ENCODE measurements around the gene B3GALNT2.

Gene B3GALNT2

GRCh38 chr1:235423214-235423652, 81.0 kb downstream of the B3GALNT2 start:
- intact Hi-C loops (cut with micrococcal nuclease) = no loop called here
- Mint-ChIP-seq H3K9me3 (no peaks in the 10 kb centered on the region), H3K36me3 (ENCODE audit: low read depth) (peaks cover 72% of the 10 kb centered on the region), H3K4me3 (no peak overlapping the region), H3K4me1 (ENCODE audit: low read depth) (peaks cover 13% of the 10 kb centered on the region), H3K27ac (no peak overlapping the region), H3K27me3 (no peaks in the 10 kb centered on the region)

- intact Hi-C loops (cut with micrococcal nuclease) = no loop called here
- Mint-ChIP-seq H3K36me3 (ENCODE audit: low read depth) (peaks cover 70% of the 10 kb centered on the region), H3K4me3 (no peak overlapping the region), H3K9me3 (no peaks in the 10 kb centered on the region), H3K4me1 (ENCODE audit: low read depth) (peaks cover 13% of the 10 kb centered on the region), H3K27me3 (no peaks in the 10 kb centered on the region), H3K27ac (no peak overlapping the region)
Observed at GRCh38 chr1:235421751-235422150, 82.5 kb downstream of the B3GALNT2 start.

- intact Hi-C loops (cut with micrococcal nuclease) = loop anchor here (1.0 to 10.0 kb wide), 3 partner anchors 92 to 315 kb away; partner anchors contain the start of genes ARID4B and GGPS1
- Mint-ChIP-seq H3K9me3 (no peaks in the 10 kb centered on the region), H3K27me3 (no peaks in the 10 kb centered on the region), H3K4me3 (no peak overlapping the region), H3K4me1 (ENCODE audit: low read depth) (no peaks in the 10 kb centered on the region), H3K36me3 (ENCODE audit: low read depth) (peaks cover 49% of the 10 kb centered on the region), H3K27ac (no peak overlapping the region)
Observed at GRCh38 chr1:235417086-235417697, 87.1 kb downstream of the B3GALNT2 start.

GRCh38 chr1:235416662-235417049, 87.6 kb downstream of the B3GALNT2 start:
- H3K27me3 Mint-ChIP-seq = no peaks in the 10 kb centered on the region
- H3K27ac Mint-ChIP-seq = no peak overlapping the region
- intact Hi-C loops (cut with micrococcal nuclease) = loop anchor here (1.0 to 10.0 kb wide), 3 partner anchors 92 to 314 kb away; partner anchors contain the start of genes ARID4B and GGPS1
- H3K9me3 Mint-ChIP-seq = no peaks in the 10 kb centered on the region
- H3K4me3 Mint-ChIP-seq = no peak overlapping the region
- H3K36me3 Mint-ChIP-seq (ENCODE audit: low read depth) = peaks cover 44% of the 10 kb centered on the region
- peaks cover 3% of the 10 kb centered on the region for H3K4me1 Mint-ChIP-seq (ENCODE audit: low read depth)

- H3K27ac Mint-ChIP-seq = no peak overlapping the region
- peaks cover 33% of the 10 kb centered on the region for H3K36me3 Mint-ChIP-seq (ENCODE audit: low read depth)
- H3K4me1 Mint-ChIP-seq (ENCODE audit: low read depth) = peaks cover 9% of the 10 kb centered on the region
- no peaks in the 10 kb centered on the region for H3K9me3 Mint-ChIP-seq
- intact Hi-C loops (cut with micrococcal nuclease) = loop anchor here (5.0 to 10.0 kb wide), 2 partner anchors 90 to 313 kb away; partner anchors contain the start of genes ARID4B and GGPS1
- no peaks in the 10 kb centered on the region for H3K27me3 Mint-ChIP-seq
- no peak overlapping the region for H3K4me3 Mint-ChIP-seq
Observed at GRCh38 chr1:235415008-235415904, 89.0 kb downstream of the B3GALNT2 start.

GRCh38 chr1:235411489-235412486, 92.5 kb downstream of the B3GALNT2 start:
- H3K27me3 Mint-ChIP-seq = no peaks in the 10 kb centered on the region
- peaks cover 9% of the 10 kb centered on the region for H3K4me1 Mint-ChIP-seq (ENCODE audit: low read depth)
- no peak overlapping the region for H3K4me3 Mint-ChIP-seq
- intact Hi-C loops (cut with micrococcal nuclease) = loop anchor here (10.0 kb wide), 1 partner anchor 87 kb away; the partner anchor contains the start of genes ARID4B and GGPS1
- no peaks in the 10 kb centered on the region for H3K9me3 Mint-ChIP-seq
- peaks cover 10% of the 10 kb centered on the region for H3K36me3 Mint-ChIP-seq (ENCODE audit: low read depth)
- no peak overlapping the region for H3K27ac Mint-ChIP-seq

GRCh38 chr1:235410467-235410866, 93.8 kb downstream of the B3GALNT2 start:
- Mint-ChIP-seq H3K27me3 (no peaks in the 10 kb centered on the region), H3K4me1 (ENCODE audit: low read depth) (peaks cover 9% of the 10 kb centered on the region), H3K4me3 (no peak overlapping the region), H3K27ac (no peak overlapping the region), H3K36me3 (ENCODE audit: low read depth) (peaks cover 10% of the 10 kb centered on the region), H3K9me3 (no peaks in the 10 kb centered on the region)
- intact Hi-C loops (cut with micrococcal nuclease) = loop anchor here (10.0 kb wide), 1 partner anchor 86 kb away; the partner anchor contains the start of genes ARID4B and GGPS1

GRCh38 chr1:235409042-235409820, 95.0 kb downstream of the B3GALNT2 start:
- no peak overlapping the region for H3K27ac Mint-ChIP-seq
- H3K4me1 Mint-ChIP-seq (ENCODE audit: low read depth) = peaks cover 9% of the 10 kb centered on the region
- H3K36me3 Mint-ChIP-seq (ENCODE audit: low read depth) = peaks cover 14% of the 10 kb centered on the region
- no peak overlapping the region for H3K4me3 Mint-ChIP-seq
- intact Hi-C loops (cut with micrococcal nuclease) = no loop called here
- H3K27me3 Mint-ChIP-seq = no peaks in the 10 kb centered on the region
- H3K9me3 Mint-ChIP-seq = no peaks in the 10 kb centered on the region

- Mint-ChIP-seq H3K36me3 (ENCODE audit: low read depth) (peaks cover 15% of the 10 kb centered on the region), H3K27ac (no peak overlapping the region), H3K27me3 (no peaks in the 10 kb centered on the region), H3K4me1 (ENCODE audit: low read depth) (peaks cover 9% of the 10 kb centered on the region), H3K4me3 (no peak overlapping the region), H3K9me3 (no peaks in the 10 kb centered on the region)
- intact Hi-C loops (cut with micrococcal nuclease) = no loop called here
Observed at GRCh38 chr1:235408503-235408960, 95.7 kb downstream of the B3GALNT2 start.

GRCh38 chr1:235407419-235407818, 96.8 kb downstream of the B3GALNT2 start:
- no peaks in the 10 kb centered on the region for H3K9me3 Mint-ChIP-seq
- H3K27ac Mint-ChIP-seq = no peak overlapping the region
- no peak overlapping the region for H3K4me3 Mint-ChIP-seq
- intact Hi-C loops (cut with micrococcal nuclease) = no loop called here
- peaks cover 9% of the 10 kb centered on the region for H3K4me1 Mint-ChIP-seq (ENCODE audit: low read depth)
- H3K27me3 Mint-ChIP-seq = no peaks in the 10 kb centered on the region
- peaks cover 26% of the 10 kb centered on the region for H3K36me3 Mint-ChIP-seq (ENCODE audit: low read depth)

- H3K27me3 Mint-ChIP-seq = no peaks in the 10 kb centered on the region
- H3K4me1 Mint-ChIP-seq (ENCODE audit: low read depth) = no peaks in the 10 kb centered on the region
- no peak overlapping the region for H3K27ac Mint-ChIP-seq
- intact Hi-C loops (cut with micrococcal nuclease) = no loop called here
- H3K36me3 Mint-ChIP-seq (ENCODE audit: low read depth) = peaks cover 40% of the 10 kb centered on the region
- no peaks in the 10 kb centered on the region for H3K9me3 Mint-ChIP-seq
- H3K4me3 Mint-ChIP-seq = no peak overlapping the region
Observed at GRCh38 chr1:235404190-235404589, 100.1 kb downstream of the B3GALNT2 start.

- no peak overlapping the region for H3K27ac Mint-ChIP-seq
- H3K9me3 Mint-ChIP-seq = no peaks in the 10 kb centered on the region
- H3K4me3 Mint-ChIP-seq = no peak overlapping the region
- H3K36me3 Mint-ChIP-seq (ENCODE audit: low read depth) = peaks cover 41% of the 10 kb centered on the region
- H3K27me3 Mint-ChIP-seq = no peaks in the 10 kb centered on the region
- intact Hi-C loops (cut with micrococcal nuclease) = no loop called here
- no peaks in the 10 kb centered on the region for H3K4me1 Mint-ChIP-seq (ENCODE audit: low read depth)
Observed at GRCh38 chr1:235403593-235403992, 100.7 kb downstream of the B3GALNT2 start.
